BLaER1 (cell line): Measurements from ENCODE around the gene HBA2.
"Not testable (repeated sequence)": the region's sequence is repeated elsewhere in the genome, so short reads cannot be mapped to it uniquely, and the experiment has no call there.

Experiments used
- H3K27ac ChIP-seq: shearing (Covaris generic); formaldehyde crosslinking; 2 replicates; pipeline ENCODE4 v1.8.1; 2022
- H3K27me3 ChIP-seq: shearing (Covaris generic); formaldehyde crosslinking; 2 replicates; pipeline ENCODE4 v1.8.1; 2022
- H3K36me3 ChIP-seq: shearing (Covaris generic); formaldehyde crosslinking; 2 replicates; pipeline ENCODE4 v1.8.1; 2022
- H3K4me1 ChIP-seq: shearing (Covaris generic); formaldehyde crosslinking; 2 replicates; pipeline ENCODE4 v1.8.1; 2022
- H3K4me2 ChIP-seq: shearing (Covaris generic); formaldehyde crosslinking; 2 replicates; pipeline ENCODE4 v1.8.1; 2022
- H3K4me3 ChIP-seq: shearing (Covaris generic); formaldehyde crosslinking; 2 replicates; pipeline ENCODE4 v1.8.1; 2022
- H3K9ac ChIP-seq: shearing (Covaris generic); formaldehyde crosslinking; 2 replicates; pipeline ENCODE4 v1.8.1; 2022
- H3K9me3 ChIP-seq: shearing (Covaris generic); formaldehyde crosslinking; 2 replicates; pipeline ENCODE4 v1.8.1; 2022
- H4K20me1 ChIP-seq: shearing (Covaris generic); formaldehyde crosslinking; 2 replicates; pipeline ENCODE4 v1.8.1; 2022
- Cebpa-rat ChIP-seq: shearing (Covaris generic); IDR thresholded peaks from 2 replicates; pipeline ENCODE4 v1.8.1; 2022

The HBA2 gene

DNA sequence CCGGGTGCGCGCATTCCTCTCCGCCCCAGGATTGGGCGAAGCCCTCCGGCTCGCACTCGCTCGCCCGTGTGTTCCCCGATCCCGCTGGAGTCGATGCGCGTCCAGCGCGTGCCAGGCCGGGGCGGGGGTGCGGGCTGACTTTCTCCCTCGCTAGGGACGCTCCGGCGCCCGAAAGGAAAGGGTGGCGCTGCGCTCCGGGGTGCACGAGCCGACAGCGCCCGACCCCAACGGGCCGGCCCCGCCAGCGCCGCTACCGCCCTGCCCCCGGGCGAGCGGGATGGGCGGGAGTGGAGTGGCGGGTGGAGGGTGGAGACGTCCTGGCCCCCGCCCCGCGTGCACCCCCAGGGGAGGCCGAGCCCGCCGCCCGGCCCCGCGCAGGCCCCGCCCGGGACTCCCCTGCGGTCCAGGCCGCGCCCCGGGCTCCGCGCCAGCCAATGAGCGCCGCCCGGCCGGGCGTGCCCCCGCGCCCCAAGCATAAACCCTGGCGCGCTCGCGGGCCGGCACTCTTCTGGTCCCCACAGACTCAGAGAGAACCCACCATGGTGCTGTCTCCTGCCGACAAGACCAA, at the start of gene HBA2:
Gene HBA2, plus strand, starts transcription at position 503 of the 568 bp plus-strand sequence. Its CDS starts 37 bp downstream, at position 540.
- H3K9me3 ChIP-seq, H3K27ac ChIP-seq, H3K9ac ChIP-seq, H3K36me3 ChIP-seq, H3K4me3 ChIP-seq, H3K4me2 ChIP-seq, H3K4me1 ChIP-seq: not testable (repeated sequence)
- H3K27me3 ChIP-seq: peaks cover 90% of the 10 kb centered on the region
- H4K20me1 ChIP-seq: peaks cover 52% of the 10 kb centered on the region

DNA sequence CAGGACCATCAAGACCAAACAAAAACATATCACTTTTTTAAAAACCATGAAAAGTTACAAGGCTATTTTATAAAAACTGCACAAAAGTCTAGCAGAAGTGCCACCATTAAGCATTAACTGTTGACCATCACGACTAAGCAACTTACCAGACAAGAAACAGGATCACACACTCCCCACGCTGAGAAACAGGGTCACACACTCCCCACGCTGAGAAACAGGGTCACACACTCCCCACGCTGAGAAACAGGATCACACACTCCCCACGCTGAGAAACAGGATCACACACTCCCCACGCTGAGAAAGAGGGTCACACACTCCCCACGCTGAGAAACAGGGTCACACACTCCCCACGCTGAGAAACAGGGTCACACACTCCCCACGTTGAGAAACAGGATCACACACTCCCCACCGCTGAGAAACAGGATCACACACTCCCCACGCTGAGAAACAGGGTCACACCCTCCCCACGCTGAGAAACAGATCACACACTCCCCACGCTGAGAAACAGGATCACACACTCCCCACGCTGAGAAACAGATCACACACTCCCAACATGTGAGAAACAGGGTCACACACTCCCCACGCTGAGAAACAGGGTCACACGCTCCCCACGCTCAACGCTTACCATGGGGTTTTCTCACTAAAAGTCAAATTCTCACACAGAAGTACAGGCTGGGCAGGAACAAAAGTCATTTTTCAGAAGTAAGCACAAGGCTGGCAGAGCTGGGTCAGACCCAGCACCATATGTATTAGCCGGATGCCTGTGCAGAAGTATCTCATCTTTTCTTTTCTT, 48.9 kb upstream of the HBA2 start:
- H4K20me1 ChIP-seq: peaks cover 92% of the 10 kb centered on the region
- H3K9me3 ChIP-seq, H3K9ac ChIP-seq, H3K4me3 ChIP-seq, H3K27ac ChIP-seq, H3K27me3 ChIP-seq, H3K4me1 ChIP-seq, H3K4me2 ChIP-seq: not testable (repeated sequence)
- H3K36me3 ChIP-seq: peaks cover 74% of the 10 kb centered on the region

DNA sequence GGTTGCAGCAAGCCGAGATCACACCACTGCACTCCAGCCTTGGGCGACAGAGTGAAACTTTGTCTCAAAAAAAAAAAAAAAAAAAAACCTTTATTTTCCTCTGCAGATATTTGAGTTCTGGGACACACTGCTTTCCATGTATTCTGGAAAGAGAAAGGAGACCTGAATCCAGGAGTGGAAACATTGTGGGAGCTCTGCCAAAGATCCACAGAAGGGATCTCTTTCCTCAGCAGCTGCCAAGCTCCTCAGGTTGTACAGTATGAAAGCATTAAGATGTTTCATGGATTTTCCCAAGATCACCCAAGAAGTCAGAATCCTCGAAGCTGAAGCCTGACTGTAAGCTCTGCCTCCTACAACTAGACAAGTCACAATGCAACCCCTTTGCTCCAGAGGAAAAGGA, 47.7 kb upstream of the HBA2 start:
- Histone ChIP-seq H3K4me2 (no peak overlapping the region), H3K9ac (no peak overlapping the region), H3K27ac (no peak overlapping the region), H3K36me3 (peaks cover 74% of the 10 kb centered on the region), H4K20me1 (peaks cover 92% of the 10 kb centered on the region), H3K4me3 (no peak overlapping the region), H3K9me3 (no peaks in the 10 kb centered on the region), H3K27me3 (no peaks in the 10 kb centered on the region), H3K4me1 (peaks cover 3% of the 10 kb centered on the region)
- no peak for TF ChIP-seq Cebpa-rat

DNA sequence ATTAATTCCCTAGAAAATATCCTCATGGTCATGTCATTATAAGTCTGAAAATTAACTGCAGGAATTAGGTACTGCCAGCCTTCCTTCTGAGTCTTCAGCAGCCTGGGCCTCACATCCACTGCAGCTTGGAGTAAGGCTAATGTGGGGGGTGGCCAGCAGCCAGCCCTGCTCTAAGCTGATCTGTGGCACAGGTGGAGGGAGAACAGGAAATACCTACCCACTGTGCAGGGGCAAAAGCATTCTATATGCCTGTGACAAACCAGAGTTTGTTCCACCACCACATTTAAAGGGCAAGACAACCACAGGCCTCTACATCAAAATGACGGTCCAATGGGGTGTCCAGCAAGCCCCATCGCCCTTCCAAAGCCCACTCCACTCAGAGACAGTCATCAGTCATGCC, 43.6 kb upstream of the HBA2 start:
- Histone ChIP-seq H4K20me1 (peaks cover 92% of the 10 kb centered on the region), H3K36me3 (peaks cover 55% of the 10 kb centered on the region), H3K9me3 (no peaks in the 10 kb centered on the region), H3K9ac (no peak overlapping the region), H3K4me2 (no peak overlapping the region), H3K27me3 (no peaks in the 10 kb centered on the region), H3K27ac (no peak overlapping the region), H3K4me3 (no peak overlapping the region), H3K4me1 (no peaks in the 10 kb centered on the region; the same call in 1 of the 2 replicates)
- no peak for TF ChIP-seq Cebpa-rat

DNA sequence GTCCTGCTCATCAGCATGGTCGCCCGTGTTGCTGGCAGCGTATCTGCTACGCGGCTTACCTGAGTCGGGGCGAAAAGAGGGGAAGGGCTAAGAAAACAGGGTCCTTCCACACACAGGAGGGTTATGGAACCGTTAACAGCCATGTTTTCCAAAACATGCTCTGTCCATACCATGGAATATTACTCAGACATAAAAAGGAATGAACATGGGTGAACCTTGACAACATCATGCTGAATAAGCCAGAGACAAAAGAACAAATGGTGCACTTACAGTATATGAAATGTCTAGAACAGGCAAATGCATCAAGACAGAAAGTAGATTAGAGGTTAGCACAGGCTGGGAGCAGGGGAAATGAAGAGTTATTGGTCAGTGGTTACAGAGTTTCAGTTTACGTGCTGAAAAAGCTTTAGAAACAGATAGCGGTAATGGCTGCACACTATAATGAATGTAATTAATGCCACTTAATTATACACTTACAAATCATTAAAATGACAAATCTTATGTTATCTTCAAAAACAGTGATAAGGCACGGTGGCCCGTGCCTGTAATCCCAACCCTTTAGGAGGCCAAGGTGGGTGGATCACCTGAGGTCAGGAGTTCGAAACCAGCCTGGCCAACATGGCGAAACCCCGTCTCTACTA, 42.0 kb upstream of the HBA2 start:
- Histone ChIP-seq H3K9ac (no peak overlapping the region), H3K4me2 (no peak overlapping the region), H3K4me3 (no peak overlapping the region), H3K4me1 (no peaks in the 10 kb centered on the region; the same call in 1 of the 2 replicates), H3K27me3 (no peaks in the 10 kb centered on the region), H3K27ac (no peak overlapping the region), H3K9me3 (no peaks in the 10 kb centered on the region), H4K20me1 (peaks cover 77% of the 10 kb centered on the region), H3K36me3 (peaks cover 39% of the 10 kb centered on the region)
- no peak for TF ChIP-seq Cebpa-rat

DNA sequence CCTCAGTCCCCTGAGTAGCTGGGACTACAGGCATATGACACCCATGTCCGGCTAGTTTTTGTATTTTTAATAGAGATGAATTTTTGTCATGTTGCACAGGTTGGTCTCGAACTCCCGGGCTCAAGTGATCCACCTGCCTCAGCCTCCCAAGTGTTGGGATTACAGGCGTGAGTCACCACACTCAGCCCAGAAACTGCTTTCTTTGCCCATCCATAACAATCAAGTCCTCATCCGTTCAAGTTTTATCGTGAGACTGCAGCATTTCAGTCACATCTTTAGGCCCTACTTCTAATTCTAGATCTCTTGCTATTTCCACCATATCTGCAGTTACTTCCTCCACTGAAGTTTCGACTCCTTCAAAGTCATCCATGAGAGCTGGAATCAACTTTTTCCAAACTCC, 40.6 kb upstream of the HBA2 start:
- Histone ChIP-seq H3K4me1 (peaks cover 13% of the 10 kb centered on the region), H3K9ac (no peak overlapping the region), H3K4me3 (no peak overlapping the region), H3K36me3 (peaks cover 37% of the 10 kb centered on the region), H3K4me2 (no peak overlapping the region), H3K27ac (no peak overlapping the region), H4K20me1 (peaks cover 63% of the 10 kb centered on the region), H3K27me3 (no peaks in the 10 kb centered on the region), H3K9me3 (no peaks in the 10 kb centered on the region)
- no peak for TF ChIP-seq Cebpa-rat

DNA sequence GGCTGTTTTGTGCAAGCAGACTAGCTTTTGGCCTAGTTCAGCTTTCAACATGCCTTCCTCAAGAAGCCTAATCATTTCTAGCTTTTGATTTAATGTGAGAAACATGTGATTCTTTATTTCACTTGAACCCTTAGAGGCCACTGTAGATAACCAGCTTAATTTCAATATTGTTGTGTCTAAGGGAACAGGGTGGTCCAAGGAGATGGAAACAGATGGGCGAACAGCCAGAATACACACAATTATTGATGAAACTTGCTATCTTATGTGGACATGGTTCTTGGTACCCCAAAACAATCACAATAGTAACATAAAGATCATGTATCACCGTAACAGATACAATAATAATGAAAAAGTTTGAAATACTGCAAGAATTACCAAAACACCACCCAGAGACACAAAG, 39.0 kb upstream of the HBA2 start:
- no peaks in the 10 kb centered on the region for H3K27me3 ChIP-seq
- no peak overlapping the region for H3K4me3 ChIP-seq
- H3K4me1 ChIP-seq: peaks cover 20% of the 10 kb centered on the region
- H3K27ac ChIP-seq: no peak overlapping the region
- peaks cover 50% of the 10 kb centered on the region for H4K20me1 ChIP-seq
- H3K9me3 ChIP-seq: no peaks in the 10 kb centered on the region
- no peak for TF ChIP-seq Cebpa-rat
- peaks cover 26% of the 10 kb centered on the region for H3K36me3 ChIP-seq
- no peak overlapping the region for H3K9ac ChIP-seq
- H3K4me2 ChIP-seq: no peak overlapping the region

DNA sequence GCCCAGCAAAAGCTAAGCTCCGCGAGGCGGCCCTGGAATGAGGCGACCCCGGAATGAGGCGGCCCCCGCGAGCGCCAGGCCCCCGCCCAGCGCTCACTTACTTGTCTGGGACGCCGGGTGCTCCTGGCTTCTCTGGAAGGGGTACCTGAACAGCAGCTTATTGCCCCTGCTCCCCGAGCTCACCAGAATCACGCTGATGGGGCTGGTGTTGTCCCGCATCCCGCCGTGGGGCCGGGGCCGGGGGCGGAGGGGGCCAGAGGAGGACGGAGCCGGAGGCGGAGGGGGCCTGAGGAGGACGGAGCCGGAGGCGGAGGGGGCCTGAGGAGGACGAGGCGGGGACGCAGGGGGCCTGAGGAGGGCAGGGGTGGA, 34.6 kb upstream of the HBA2 start:
- Histone ChIP-seq H3K4me1 (peaks cover 26% of the 10 kb centered on the region), H3K9ac (peak overlapping the region; percentile 91), H3K9me3 (no peaks in the 10 kb centered on the region), H3K4me2 (peak overlapping the region; percentile 85), H4K20me1 (peaks cover 11% of the 10 kb centered on the region; the same call in 1 of the 2 replicates), H3K36me3 (0 out of 2 replicates have a peak, but pooled peaks cover 7% of the 10 kb centered on the region), H3K27ac (peak overlapping the region; percentile 89), H3K4me3 (peak overlapping the region; percentile 79), H3K27me3 (no peaks in the 10 kb centered on the region)
- TF ChIP-seq Cebpa-rat: no peak

DNA sequence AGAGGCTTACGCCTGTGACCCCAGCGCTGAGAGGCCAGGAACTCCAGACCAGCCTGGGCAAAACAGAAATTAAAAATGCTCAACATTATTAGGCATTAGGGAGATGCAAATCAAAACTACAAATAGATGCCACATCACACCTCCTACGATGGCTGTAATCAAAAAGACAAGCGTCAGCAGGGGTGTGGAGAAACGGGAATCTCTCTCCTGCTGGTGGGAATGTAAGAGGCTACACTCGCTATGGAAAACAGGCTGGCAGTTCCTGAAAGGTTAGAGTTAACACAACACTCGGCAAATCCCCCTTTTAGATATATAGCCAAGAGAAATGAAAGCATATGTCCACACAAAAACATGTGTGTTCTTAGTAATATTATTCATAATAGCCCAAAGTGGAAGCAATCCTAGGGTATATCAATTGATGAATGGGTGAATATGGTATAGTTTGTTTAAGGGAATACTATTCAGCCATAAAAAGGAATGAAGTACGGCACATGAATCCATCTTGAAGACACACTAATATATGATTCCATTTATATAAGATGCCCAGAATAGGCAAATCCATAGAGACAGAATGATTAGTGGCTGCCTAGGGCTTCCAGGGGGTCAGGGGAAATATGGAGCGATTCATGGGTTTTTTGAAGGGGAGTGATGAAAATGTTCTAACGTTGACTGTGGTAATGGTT, 32.4 kb upstream of the HBA2 start:
- Histone ChIP-seq H3K9ac (no peak overlapping the region), H3K9me3 (no peaks in the 10 kb centered on the region), H3K4me3 (no peak overlapping the region), H3K36me3 (no peaks in the 10 kb centered on the region), H3K27ac (no peak overlapping the region), H3K27me3 (no peaks in the 10 kb centered on the region), H3K4me2 (no peak overlapping the region), H4K20me1 (no peaks in the 10 kb centered on the region), H3K4me1 (peaks cover 26% of the 10 kb centered on the region)
- TF ChIP-seq Cebpa-rat: no peak

DNA sequence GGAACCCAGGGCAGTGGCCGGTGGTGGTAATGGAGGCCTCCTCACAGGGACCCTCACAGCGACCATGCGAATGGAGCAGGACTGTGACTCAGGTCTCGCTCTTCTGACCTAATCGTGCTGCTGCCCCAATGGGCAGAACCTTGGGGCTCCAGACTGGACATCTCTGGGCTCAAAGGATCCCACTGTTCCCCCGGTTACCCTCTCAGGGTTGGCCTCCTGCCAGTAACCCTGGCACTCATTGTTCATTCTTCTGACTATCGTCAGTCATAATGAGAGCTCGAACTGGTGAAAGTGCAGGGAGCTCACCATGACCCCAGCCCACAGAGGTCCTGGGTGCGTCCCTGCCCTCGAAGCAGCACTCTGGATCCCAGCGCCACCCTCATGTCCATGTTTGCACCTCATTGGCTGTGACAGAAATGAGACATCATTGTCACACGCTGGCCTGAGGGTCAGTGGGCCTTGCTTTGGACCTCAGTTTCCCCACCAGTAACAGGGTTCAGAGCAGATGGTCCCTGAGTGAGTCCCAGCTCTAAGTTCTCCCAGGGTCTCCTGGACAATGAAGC, 30.2 kb upstream of the HBA2 start:
- Histone ChIP-seq H3K9ac (no peak overlapping the region), H3K36me3 (no peaks in the 10 kb centered on the region), H4K20me1 (no peaks in the 10 kb centered on the region), H3K9me3 (no peaks in the 10 kb centered on the region), H3K27me3 (no peaks in the 10 kb centered on the region), H3K4me3 (no peak overlapping the region), H3K4me2 (no peak overlapping the region), H3K27ac (no peak overlapping the region), H3K4me1 (peaks cover 9% of the 10 kb centered on the region)
- no peak for TF ChIP-seq Cebpa-rat
